PFSK-1 (cell line): ENCODE results near the gene MCRIP2.

Experiments
- FOXP2 ChIP-seq: optimal IDR thresholded peaks from 2 replicates; pipeline ENCODE3; 2011; ENCODE audit warnings: borderline replicate concordance, control low read depth, inconsistent platforms; ENCODE audit not compliant: insufficient read depth; ENCODE audit errors: extremely low read length, extremely low read depth
- POLR2AphosphoS5 ChIP-seq: IDR thresholded peaks from 2 replicates; pipeline ENCODE4 v1.6.1; 2012; ENCODE audit warnings: low read depth, mild to moderate bottlenecking, control low read depth, low read length, moderate library complexity
- SIN3A ChIP-seq: IDR thresholded peaks from 2 replicates; pipeline ENCODE4 v1.6.1; 2012; ENCODE audit warnings: mild to moderate bottlenecking, low read length, moderate library complexity, borderline replicate concordance; ENCODE audit not compliant: insufficient read depth
- TAF1 ChIP-seq: IDR thresholded peaks from 2 replicates; pipeline ENCODE4 v1.6.1; 2012; ENCODE audit warnings: low read length, control low read depth, borderline replicate concordance; ENCODE audit not compliant: insufficient read depth
- TF ChIP-seq, protein P1 (sequence below), 2 experiments: IDR thresholded peaks; 2 replicates each; pipeline versions ENCODE4 v1.6.1 to v1.8.0; 2011 to 2012; ENCODE audit warnings: low read depth in 2 of 2, low read length in 2 of 2, control low read depth in 1 of 2, inconsistent platforms in 1 of 2, mild to moderate bottlenecking in 1 of 2, moderate library complexity in 1 of 2; ENCODE audit not compliant: insufficient read depth in 1 of 2

The MCRIP2 gene

DNA sequence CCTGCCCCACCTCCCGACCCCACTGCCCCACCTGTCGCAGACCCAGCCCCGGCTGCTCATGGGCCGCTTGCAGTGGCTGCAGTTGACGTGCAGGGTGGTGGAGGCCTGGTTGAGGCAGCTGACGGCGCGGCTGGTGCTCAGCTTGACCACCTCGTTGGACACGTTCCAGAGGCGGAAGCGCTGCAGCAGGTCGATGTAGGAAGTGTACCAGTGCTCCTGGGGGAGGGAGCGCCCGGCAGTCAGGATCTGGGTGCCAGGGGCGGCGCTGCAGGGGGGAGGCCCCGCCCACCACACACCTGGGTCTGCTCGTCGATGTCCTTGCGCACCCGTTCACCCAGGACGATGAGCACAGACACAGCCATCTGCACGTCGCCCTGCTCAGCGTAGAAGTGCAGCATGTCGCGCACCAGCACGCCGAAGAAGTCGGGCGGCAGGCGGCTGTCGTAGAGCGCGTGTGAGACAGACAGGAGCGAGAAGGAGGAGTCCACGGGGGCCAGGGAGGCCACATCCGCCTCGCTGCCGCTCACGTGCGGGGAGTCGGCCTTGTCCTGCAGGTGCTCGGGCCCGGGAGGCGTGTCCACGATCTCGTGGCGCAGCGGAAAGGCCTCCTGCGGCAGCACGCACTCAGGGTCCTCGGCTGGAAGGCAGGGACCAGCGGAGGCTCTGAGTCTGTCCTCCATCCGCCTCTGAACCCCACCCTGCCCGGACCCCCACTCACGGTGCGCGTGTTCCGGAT lies 43.5 kb downstream of the MCRIP2 start:
- TF ChIP-seq FOXP2 (no peak), TAF1 (no peak), POLR2AphosphoS5 (no peak), SIN3A (no peak)
- TF ChIP-seq, protein P1, sequence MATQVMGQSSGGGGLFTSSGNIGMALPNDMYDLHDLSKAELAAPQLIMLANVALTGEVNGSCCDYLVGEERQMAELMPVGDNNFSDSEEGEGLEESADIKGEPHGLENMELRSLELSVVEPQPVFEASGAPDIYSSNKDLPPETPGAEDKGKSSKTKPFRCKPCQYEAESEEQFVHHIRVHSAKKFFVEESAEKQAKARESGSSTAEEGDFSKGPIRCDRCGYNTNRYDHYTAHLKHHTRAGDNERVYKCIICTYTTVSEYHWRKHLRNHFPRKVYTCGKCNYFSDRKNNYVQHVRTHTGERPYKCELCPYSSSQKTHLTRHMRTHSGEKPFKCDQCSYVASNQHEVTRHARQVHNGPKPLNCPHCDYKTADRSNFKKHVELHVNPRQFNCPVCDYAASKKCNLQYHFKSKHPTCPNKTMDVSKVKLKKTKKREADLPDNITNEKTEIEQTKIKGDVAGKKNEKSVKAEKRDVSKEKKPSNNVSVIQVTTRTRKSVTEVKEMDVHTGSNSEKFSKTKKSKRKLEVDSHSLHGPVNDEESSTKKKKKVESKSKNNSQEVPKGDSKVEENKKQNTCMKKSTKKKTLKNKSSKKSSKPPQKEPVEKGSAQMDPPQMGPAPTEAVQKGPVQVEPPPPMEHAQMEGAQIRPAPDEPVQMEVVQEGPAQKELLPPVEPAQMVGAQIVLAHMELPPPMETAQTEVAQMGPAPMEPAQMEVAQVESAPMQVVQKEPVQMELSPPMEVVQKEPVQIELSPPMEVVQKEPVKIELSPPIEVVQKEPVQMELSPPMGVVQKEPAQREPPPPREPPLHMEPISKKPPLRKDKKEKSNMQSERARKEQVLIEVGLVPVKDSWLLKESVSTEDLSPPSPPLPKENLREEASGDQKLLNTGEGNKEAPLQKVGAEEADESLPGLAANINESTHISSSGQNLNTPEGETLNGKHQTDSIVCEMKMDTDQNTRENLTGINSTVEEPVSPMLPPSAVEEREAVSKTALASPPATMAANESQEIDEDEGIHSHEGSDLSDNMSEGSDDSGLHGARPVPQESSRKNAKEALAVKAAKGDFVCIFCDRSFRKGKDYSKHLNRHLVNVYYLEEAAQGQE (IDR thresholded peaks at IDR 0.05; ENCODE audit: insufficient read depth in 1 of 2, low read depth in 2 of 2, low read length in 2 of 2), result no peak

DNA sequence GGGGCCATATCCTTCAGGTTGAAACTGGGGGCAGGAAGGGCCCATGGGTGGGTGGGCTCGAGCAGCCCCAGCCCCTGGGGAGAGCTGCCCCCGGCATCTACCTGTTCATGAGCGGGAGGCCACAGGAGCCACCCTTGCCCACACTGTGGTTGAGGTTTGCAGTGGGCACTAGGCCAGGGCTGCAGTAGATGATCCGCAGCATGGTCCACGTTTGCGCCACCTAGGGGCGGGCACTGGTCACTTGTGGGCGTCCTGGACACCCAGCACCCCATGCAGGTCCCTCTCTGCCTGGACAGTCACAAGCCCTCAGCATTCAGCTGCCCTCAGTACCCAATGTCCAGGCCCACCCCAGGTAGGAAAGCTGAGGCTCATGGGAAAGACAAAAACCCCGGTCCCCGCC lies 44.3 kb downstream of the MCRIP2 start:
- no peak for TF ChIP-seq POLR2AphosphoS5
- no peak for TF ChIP-seq FOXP2
- TF ChIP-seq, protein P1 (IDR thresholded peaks at IDR 0.05; ENCODE audit: insufficient read depth in 1 of 2, low read depth in 2 of 2, low read length in 2 of 2), result no peak
- TF ChIP-seq TAF1, result no peak
- TF ChIP-seq SIN3A, result no peak

DNA sequence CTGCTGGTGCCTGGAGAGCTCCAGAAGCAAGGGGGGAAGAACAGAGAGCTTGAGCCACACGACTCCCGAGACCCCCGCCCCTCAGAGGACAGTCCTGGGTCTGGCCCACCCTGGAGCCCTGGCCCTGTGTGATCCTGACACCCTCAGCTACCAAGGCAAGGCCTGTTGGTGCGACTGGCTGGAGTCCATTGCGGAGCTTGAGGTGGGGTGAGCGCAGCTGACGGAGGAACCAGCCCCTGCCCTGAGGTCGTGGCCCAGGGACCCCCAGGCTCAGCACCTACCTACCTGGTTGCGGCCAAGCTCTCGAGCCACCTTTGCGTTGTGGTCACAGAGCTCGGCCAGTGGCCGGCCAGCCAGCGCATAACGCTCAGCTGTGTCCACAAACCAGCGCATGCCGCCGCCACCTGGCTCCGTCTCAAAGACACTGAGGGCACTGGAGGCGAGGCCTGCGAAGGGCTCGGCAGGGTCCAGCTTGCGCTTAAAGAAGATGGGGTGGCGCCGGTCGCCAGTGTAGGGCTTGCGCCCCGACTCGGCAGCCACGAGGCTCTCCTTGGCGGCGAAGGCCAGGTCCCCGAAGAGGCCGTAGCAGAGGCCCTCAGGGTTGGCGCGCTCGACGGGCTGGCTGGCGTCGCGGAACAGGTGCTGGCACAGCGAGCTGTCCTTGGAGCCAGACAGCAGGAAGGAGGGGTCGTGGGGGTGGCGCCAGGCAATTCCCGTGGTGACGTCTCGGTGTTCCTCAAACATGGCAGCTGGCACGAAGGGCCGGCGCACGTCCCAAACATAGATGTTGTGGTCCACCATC lies 45.0 kb downstream of the MCRIP2 start:
- TF ChIP-seq, protein P1 (IDR thresholded peaks at IDR 0.05; ENCODE audit: insufficient read depth in 1 of 2, low read depth in 2 of 2, low read length in 2 of 2), result no peak
- TF ChIP-seq TAF1, result no peak
- no peak for TF ChIP-seq POLR2AphosphoS5
- no peak for TF ChIP-seq SIN3A
- no peak for TF ChIP-seq FOXP2

DNA sequence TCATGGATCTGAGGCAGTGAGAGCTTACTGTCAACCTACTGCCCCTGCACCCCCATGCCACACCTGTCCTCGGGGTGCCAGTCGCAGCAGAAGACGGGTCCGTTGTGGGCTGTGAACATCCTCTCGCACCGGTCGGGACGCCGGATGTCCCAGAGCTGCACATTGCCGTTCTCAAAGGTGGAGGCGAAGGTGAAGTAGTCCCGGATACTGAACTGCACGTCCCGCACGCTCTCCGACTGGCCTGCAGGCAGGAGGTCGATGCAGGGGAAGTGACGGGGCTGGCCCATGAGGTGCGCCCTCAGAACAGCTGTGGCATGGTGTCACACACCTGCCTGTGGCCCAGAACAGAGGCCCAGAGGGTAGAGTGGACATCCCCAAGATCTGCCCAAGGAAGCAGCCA lies 45.9 kb downstream of the MCRIP2 start:
- TF ChIP-seq SIN3A, result no peak

DNA sequence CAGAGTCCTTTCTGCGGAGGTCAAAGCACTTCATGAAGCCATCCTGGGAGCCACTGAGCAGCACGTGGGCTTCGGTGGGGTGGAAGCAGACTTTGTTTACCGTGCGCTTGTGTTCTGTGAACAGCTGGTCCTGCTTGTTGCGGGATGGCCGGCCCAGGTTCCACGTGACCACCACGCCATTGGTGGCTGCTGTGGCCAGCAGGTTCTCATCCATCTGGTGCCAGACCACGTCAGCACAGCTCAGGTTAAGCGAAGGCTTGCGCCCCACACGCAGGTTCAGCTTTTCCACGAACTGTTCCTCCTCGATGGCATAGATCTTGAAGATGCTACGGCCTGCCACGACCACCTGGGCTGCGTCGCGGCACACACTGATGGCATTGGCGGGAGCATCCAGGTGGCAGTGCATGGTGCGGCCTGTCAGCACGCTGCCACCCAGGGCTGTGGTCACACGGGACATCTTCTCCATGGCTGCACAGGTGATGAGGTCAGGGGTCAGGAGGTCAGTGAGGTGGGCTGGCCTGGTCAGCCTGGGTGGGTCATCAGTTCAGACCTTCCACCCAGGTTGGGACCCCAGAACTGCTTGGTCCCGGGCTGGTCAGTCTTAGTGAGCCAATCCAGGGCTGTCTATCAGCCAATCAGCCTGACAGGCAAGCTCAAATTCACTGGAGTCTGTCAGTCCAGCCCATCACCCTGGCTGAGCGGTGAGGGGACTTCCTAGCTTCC lies 47.7 kb downstream of the MCRIP2 start:
- TF ChIP-seq TAF1, result no peak
- TF ChIP-seq, protein P1 (IDR thresholded peaks at IDR 0.05; ENCODE audit: insufficient read depth in 1 of 2, low read depth in 2 of 2, low read length in 2 of 2), result no peak
- no peak for TF ChIP-seq FOXP2
